Activated effector memory CD4-positive, alpha-beta T cell treated with anti-CD3 and anti-CD28 coated beads, Interleukin-2, amount 50 U/mL, for 16 hours (primary cell): Measurements from ENCODE around the gene CHST8.
A peak's percentile ranks its signal among the peaks of the same experiment; 100 is the strongest.
"Not testable (repeated sequence)": the region's sequence is repeated elsewhere in the genome, so short reads cannot be mapped to it uniquely, and the experiment has no call there.

Source experiments
- DNase-seq: peaks from one replicate; pipeline ENCODE4 v3.0.0-alpha.2; 2020

The CHST8 gene

GRCh38 chr19:33621811-33622504, at the start of gene CHST8:
Gene CHST8, plus strand, starts transcription at chr19:33621953. Its CDS starts 67,309 bp downstream, at chr19:33689262.
- DNase-seq = peak; percentile 19

GRCh38 chr19:33572929-33573328, 48.8 kb upstream of the CHST8 start:
- DNase-seq = no peak

GRCh38 chr19:33574824-33575223, 46.9 kb upstream of the CHST8 start:
- DNase-seq = no peak

- DNase-seq = peak; percentile 42
Measured at GRCh38 chr19:33578697-33579096, 43.1 kb upstream of the CHST8 start.

GRCh38 chr19:33580026-33580644, 41.6 kb upstream of the CHST8 start:
- DNase-seq = peak; percentile 48

GRCh38 chr19:33580645-33581037, 41.1 kb upstream of the CHST8 start:
- DNase-seq = peak; percentile 28

GRCh38 chr19:33582914-33583313, 38.8 kb upstream of the CHST8 start:
- peak; percentile 13 for DNase-seq

GRCh38 chr19:33587150-33587549, 34.6 kb upstream of the CHST8 start:
- no peak for DNase-seq

GRCh38 chr19:33590224-33590623, 31.5 kb upstream of the CHST8 start:
- no peak for DNase-seq

GRCh38 chr19:33595783-33596182, 26.0 kb upstream of the CHST8 start:
- no peak for DNase-seq

GRCh38 chr19:33601583-33601982, 20.2 kb upstream of the CHST8 start:
- DNase-seq = no peak

- DNase-seq = peak; percentile 33
Measured at GRCh38 chr19:33602576-33603204, 19.1 kb upstream of the CHST8 start.

GRCh38 chr19:33603377-33603776, 18.4 kb upstream of the CHST8 start:
- peak; percentile 17 for DNase-seq

- DNase-seq = peak; percentile 30
Measured at GRCh38 chr19:33604651-33605050, 17.1 kb upstream of the CHST8 start.

- DNase-seq = not testable (repeated sequence)
Measured at GRCh38 chr19:33605803-33606295, 15.9 kb upstream of the CHST8 start.

- DNase-seq = no peak
Measured at GRCh38 chr19:33606556-33606955, 15.2 kb upstream of the CHST8 start.

- no peak for DNase-seq
Measured at GRCh38 chr19:33609353-33609752, 12.4 kb upstream of the CHST8 start.

- no peak for DNase-seq
Measured at GRCh38 chr19:33610588-33610987, 11.2 kb upstream of the CHST8 start.

GRCh38 chr19:33612928-33613619, 8.7 kb upstream of the CHST8 start:
- DNase-seq = peak; percentile 6

GRCh38 chr19:33613620-33614000, 8.1 kb upstream of the CHST8 start:
- DNase-seq = no peak

GRCh38 chr19:33616346-33616745, 5.4 kb upstream of the CHST8 start:
- DNase-seq = peak; percentile 58

- DNase-seq = no peak
Measured at GRCh38 chr19:33616857-33617256, 4.9 kb upstream of the CHST8 start.

- DNase-seq = not testable (repeated sequence)
Measured at GRCh38 chr19:33618363-33618762, 3.4 kb upstream of the CHST8 start.
